ENCODE measurements around the gene RP9. TPM values are rescaled to one million over a fixed set of nuclear protein-coding genes. Genes with fewer than 3 reads are reported as not detected.

RP9 gene
- total and polyA plus RNA-seq, 2 experiments from 2014 or later = 28.4 to 35.3 TPM

GRCh38 chr7:33093266-33093665, 15.9 kb downstream of the RP9 start:
- no peak overlapping the region for H3K27ac ChIP-seq
- no peak for DNase-seq (ENCODE audit: low read depth in 1 of 2, low spot score in 1 of 2)
- TF ChIP-seq, protein P1, sequence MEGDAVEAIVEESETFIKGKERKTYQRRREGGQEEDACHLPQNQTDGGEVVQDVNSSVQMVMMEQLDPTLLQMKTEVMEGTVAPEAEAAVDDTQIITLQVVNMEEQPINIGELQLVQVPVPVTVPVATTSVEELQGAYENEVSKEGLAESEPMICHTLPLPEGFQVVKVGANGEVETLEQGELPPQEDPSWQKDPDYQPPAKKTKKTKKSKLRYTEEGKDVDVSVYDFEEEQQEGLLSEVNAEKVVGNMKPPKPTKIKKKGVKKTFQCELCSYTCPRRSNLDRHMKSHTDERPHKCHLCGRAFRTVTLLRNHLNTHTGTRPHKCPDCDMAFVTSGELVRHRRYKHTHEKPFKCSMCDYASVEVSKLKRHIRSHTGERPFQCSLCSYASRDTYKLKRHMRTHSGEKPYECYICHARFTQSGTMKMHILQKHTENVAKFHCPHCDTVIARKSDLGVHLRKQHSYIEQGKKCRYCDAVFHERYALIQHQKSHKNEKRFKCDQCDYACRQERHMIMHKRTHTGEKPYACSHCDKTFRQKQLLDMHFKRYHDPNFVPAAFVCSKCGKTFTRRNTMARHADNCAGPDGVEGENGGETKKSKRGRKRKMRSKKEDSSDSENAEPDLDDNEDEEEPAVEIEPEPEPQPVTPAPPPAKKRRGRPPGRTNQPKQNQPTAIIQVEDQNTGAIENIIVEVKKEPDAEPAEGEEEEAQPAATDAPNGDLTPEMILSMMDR (IDR thresholded peaks at IDR 0.05; ENCODE audit: low read depth, low read length) = no peak

DNA sequence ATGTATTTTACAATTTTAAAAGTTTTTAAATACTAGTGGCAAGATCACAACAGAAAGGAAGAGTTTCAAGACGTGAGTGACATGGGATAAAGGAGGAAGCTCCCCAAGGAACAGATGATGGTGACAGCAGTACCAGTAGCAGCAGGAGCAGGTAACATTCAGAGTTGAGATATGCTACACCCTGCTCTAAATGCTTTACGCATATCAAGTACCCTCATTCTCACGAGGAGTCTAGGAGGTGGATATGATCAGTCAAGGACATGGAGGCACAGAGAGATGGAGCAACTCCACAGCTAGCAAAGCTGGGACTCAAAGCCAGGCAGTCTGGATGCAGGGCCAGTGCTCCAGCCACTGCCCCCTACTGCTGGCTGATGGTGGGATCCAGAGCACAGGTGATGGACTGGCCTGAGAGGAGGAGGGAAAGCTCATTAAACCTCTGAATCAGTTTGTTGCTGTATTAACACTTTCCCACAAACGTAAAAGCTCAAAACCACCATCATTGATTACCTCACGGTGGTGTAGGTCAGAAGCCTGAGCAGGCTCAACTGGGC, 17.5 kb downstream of the RP9 start:
- DNase-seq (ENCODE audit: low read depth in 1 of 2, low spot score in 1 of 2) = no peak
- Histone ChIP-seq H3K27me3 (no peaks in the 10 kb centered on the region), H3K4me3 (no peak overlapping the region), H3K27ac (no peak overlapping the region), H3K9me3 (ENCODE audit: low read depth) (no peaks in the 10 kb centered on the region), H3K4me1 (ENCODE audit: low read depth) (no peaks in the 10 kb centered on the region), H3K36me3 (peaks cover 27% of the 10 kb centered on the region)
- TF ChIP-seq, protein P1 (IDR thresholded peaks at IDR 0.05; ENCODE audit: low read depth, low read length) = no peak

More at GRCh38 chr7:33093266-33093665, 15.9 kb downstream of the RP9 start:
- Histone ChIP-seq H3K27me3 (no peaks in the 10 kb centered on the region), H3K36me3 (peaks cover 35% of the 10 kb centered on the region), H3K9me3 (ENCODE audit: low read depth) (no peaks in the 10 kb centered on the region), H3K4me1 (ENCODE audit: low read depth) (no peaks in the 10 kb centered on the region), H3K4me3 (no peak overlapping the region)

DNA sequence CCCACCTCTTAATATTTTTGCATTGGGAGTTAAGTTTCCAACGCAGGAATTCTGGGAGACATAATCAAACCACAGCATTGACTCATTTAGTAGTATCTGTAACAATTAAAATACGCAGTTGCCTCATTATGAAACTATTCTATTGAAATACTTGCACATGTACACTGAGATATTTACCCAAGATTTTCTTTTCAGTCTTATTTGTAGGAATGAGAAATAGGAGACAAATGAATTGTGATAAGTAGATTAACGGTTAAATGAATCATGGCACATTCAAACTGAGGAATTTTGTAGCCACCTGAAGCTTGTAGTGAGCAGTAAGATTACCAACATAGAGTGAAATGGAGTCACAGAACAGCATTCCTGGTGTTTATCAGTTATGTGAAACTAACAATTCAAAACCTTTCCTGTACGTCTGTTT, 18.1 kb downstream of the RP9 start:
- Histone ChIP-seq H3K36me3 (peaks cover 21% of the 10 kb centered on the region), H3K4me3 (no peak overlapping the region), H3K27me3 (no peaks in the 10 kb centered on the region), H3K9me3 (ENCODE audit: low read depth) (no peaks in the 10 kb centered on the region), H3K4me1 (ENCODE audit: low read depth) (no peaks in the 10 kb centered on the region), H3K27ac (no peak overlapping the region)
- TF ChIP-seq, protein P1 (IDR thresholded peaks at IDR 0.05; ENCODE audit: low read depth, low read length) = no peak
- peak in 1 of 2 donors; percentile 63 for DNase-seq (ENCODE audit: low read depth in 1 of 2, low spot score in 1 of 2)

GRCh38 chr7:33089142-33089541, 20.1 kb downstream of the RP9 start:
- H3K4me1 ChIP-seq (ENCODE audit: low read depth) = no peaks in the 10 kb centered on the region
- no peaks in the 10 kb centered on the region for H3K9me3 ChIP-seq (ENCODE audit: low read depth)
- TF ChIP-seq, protein P1 (IDR thresholded peaks at IDR 0.05; ENCODE audit: low read depth, low read length) = no peak
- no peak for DNase-seq (ENCODE audit: low read depth in 1 of 2, low spot score in 1 of 2)
- no peak overlapping the region for H3K4me3 ChIP-seq
- no peaks in the 10 kb centered on the region for H3K27me3 ChIP-seq
- peaks cover 5% of the 10 kb centered on the region for H3K36me3 ChIP-seq
- H3K27ac ChIP-seq = no peak overlapping the region

DNA sequence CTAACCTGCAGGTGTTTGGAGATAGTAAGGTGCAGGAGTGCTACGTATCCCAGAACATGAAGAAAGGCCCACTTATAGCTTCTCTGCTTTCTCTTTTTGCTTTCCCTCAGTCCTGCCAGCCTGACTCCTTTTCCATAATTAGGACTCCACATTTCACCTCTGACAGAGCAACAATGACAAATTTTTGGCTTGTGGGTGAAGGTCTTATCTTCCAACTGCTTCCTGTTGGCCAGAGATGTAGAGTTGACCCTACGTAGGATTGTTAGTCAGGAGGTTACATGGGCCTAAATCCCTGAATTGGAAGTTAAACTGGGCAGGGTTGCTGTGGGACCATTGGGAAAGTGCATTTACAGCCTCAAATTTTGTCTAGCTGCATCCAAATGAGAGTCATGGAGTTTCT, 21.3 kb downstream of the RP9 start:
- Histone ChIP-seq H3K27me3 (no peaks in the 10 kb centered on the region), H3K9me3 (ENCODE audit: low read depth) (no peaks in the 10 kb centered on the region), H3K4me3 (no peak overlapping the region), H3K27ac (no peak overlapping the region), H3K4me1 (ENCODE audit: low read depth) (no peaks in the 10 kb centered on the region), H3K36me3 (no peaks in the 10 kb centered on the region)
- DNase-seq (ENCODE audit: low read depth in 1 of 2, low spot score in 1 of 2) = peak in 1 of 2 donors; percentile 73
- TF ChIP-seq, protein P1 (IDR thresholded peaks at IDR 0.05; ENCODE audit: low read depth, low read length) = no peak

Data from cardiac muscle cell (in vitro differentiated cells and primary cell).